NCI-H2107 (cell line): Measurements from ENCODE around the gene TMEM59.
"Not testable (repeated sequence)": the region's sequence is repeated elsewhere in the genome, so short reads cannot be mapped to it uniquely, and the experiment has no call there.

Experiments
- DNase-seq: peaks from one replicate; lab custom pipeline; 2025; lab: John Stamatoyannopoulos, UW

TMEM59 gene

GRCh38 chr1:54053745-54054437, 887 bp upstream of the TMEM59 start:
- DNase-seq = peak; percentile 29

GRCh38 chr1:54052431-54052933, 522 bp downstream of the TMEM59 start:
- no peak for DNase-seq

- DNase-seq = no peak
Measured at GRCh38 chr1:54051933-54052430, 1.0 kb downstream of the TMEM59 start.

DNA sequence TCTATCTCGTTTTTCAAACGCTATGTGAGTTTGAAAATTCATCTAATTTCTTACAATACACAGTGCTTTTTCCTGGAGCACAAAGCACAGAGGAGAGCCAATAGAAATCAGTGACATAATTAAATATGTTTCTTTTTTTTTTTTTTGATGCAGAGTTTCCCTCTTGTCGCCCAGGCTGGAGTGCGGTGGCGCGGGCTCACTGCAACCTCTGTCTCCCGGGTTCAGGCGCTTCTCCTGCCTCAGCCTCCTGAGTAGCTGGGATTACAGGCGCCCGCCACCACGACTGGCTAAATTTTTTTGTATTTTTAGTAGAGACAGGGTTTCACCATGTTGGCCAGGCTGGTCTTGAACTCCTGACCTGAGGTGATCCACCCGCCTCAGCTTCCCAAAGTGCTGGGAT, 2.6 kb downstream of the TMEM59 start:
- not testable (repeated sequence) for DNase-seq

- no peak for DNase-seq
Measured at GRCh38 chr1:54047384-54048305, 5.4 kb downstream of the TMEM59 start.

GRCh38 chr1:54046671-54047383, 6.2 kb downstream of the TMEM59 start:
- no peak for DNase-seq

GRCh38 chr1:54045496-54045895, 7.5 kb downstream of the TMEM59 start:
- DNase-seq = no peak

- no peak for DNase-seq
Measured at GRCh38 chr1:54041806-54042205, 11.2 kb downstream of the TMEM59 start.

- DNase-seq = no peak
Measured at GRCh38 chr1:54037476-54037875, 15.5 kb downstream of the TMEM59 start.

- DNase-seq = no peak
Measured at GRCh38 chr1:54028306-54029251, 24.4 kb downstream of the TMEM59 start.

DNA sequence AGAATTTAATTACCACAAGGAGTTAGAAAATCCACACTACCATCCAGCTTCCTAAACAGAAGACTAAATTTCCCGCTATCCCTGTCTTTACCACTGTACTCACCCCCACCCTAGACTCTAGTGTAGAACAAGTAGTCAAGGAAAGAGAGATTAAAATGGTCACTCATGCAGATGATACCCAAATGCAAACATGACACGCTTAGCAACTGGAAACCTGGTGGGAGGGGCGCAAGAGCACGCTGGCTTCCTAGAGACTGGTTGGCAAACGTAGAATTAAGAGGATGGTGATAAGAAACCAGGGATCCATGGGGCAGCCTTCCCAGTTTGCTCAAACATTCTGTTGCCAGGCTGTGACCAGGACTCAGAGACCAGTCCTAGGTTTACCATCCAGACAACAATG, 25.2 kb downstream of the TMEM59 start:
- no peak for DNase-seq

- DNase-seq = not testable (repeated sequence)
Measured at GRCh38 chr1:54024811-54025210, 28.2 kb downstream of the TMEM59 start.

GRCh38 chr1:54024358-54024757, 28.6 kb downstream of the TMEM59 start:
- DNase-seq = no peak

- DNase-seq = not testable (repeated sequence)
Measured at GRCh38 chr1:54019562-54020176, 33.3 kb downstream of the TMEM59 start.

- DNase-seq = no peak
Measured at GRCh38 chr1:54018635-54019034, 34.4 kb downstream of the TMEM59 start.

DNA sequence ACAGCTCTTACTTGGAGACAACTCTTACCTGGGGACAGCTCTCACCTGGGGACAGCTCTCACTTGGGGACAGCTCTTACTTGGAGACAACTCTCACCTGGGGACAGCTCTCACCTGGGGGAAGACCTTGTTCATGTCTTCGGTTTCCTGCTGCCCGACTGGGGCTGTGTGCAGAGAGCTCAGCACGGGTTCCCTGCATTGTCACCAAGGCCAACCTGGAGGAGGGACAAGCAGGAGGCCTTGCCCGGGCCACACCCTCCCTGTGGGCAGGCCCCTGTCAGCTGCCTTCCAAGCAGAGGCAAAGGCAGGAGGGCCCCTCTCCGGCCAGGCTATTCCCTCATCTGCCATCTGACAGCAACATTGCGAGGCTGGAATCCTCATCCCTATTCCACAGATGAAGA, 35.0 kb downstream of the TMEM59 start, which contains the start of gene LDLRAD1:
Gene LDLRAD1, minus strand, starts transcription at position 208 of the 400 bp plus-strand sequence. Its CDS starts 74 bp downstream, at position 134.
- no peak for DNase-seq

GRCh38 chr1:54016343-54017282, 36.4 kb downstream of the TMEM59 start:
- no peak for DNase-seq

GRCh38 chr1:54014009-54014629, 38.9 kb downstream of the TMEM59 start:
- no peak for DNase-seq
